Umbilical cord (tissue), 2 donors: ENCODE measurements around the gene LDLRAD3. TPM values are rescaled to one million over a fixed set of nuclear protein-coding genes. Genes with fewer than 3 reads are reported as not detected.
"Not testable (repeated sequence)": the region's sequence is repeated elsewhere in the genome, so short reads cannot be mapped to it uniquely, and the experiment has no call there.

Source experiments
- DNase-seq: peaks from one replicate; pipeline ENCODE4 v3.0.0-alpha.2; 2015; ENCODE audit warnings: low spot score
- total RNA-seq: library from RNA; depleted of rRNA; stranded (reverse); fragments of >200 nt; gene quantifications from one replicate; pipeline ENCODE4 v1.2.3, GENCODE V29; 2014; ENCODE audit warnings: low replicate concordance; ENCODE audit not compliant: insufficient read depth

Gene LDLRAD3, protein sequence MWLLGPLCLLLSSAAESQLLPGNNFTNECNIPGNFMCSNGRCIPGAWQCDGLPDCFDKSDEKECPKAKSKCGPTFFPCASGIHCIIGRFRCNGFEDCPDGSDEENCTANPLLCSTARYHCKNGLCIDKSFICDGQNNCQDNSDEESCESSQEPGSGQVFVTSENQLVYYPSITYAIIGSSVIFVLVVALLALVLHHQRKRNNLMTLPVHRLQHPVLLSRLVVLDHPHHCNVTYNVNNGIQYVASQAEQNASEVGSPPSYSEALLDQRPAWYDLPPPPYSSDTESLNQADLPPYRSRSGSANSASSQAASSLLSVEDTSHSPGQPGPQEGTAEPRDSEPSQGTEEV
- total RNA-seq = 28.9 TPM

DNA sequence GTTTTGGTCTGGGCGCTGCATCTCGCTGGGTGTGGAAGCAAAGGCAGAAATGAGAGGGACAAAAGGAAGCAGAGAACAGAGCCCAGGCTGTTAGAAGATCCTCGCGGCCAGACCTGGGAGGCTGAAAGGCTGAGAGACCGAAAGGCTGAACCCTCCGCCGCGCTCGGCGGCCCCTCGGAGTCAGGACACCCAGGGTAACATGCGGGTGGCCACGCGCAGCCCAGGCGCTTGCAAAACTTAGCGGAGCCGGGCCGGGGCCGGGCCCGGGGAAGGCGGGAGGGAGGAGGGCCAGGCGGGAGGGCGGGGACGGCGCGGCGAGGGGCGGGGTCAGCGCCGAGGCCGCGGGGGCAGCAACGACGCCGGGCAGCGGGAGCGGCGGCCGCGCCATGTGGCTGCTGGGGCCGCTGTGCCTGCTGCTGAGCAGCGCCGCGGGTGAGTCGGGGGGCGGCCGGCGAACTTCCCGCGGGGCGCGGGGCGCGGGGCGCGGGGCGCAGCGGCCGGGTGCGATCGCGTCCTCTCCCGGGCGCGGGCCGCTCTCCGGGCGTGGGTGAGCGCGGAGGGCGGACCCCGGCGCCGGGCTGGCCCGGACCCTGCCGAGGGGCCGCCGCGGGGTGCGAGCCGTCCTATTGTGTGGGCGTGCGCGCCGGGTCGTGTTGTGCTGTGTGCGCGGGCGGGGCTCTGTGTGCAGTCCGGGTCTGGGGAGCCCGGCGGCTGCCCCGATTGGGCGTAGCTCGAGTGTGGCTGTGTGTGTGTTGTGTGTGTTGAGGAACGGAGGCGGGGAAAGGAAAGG lies at the start of gene LDLRAD3:
LDLRAD3 (plus strand) TSS at position 350 of the 790 bp plus-strand sequence; CDS start at position 387, 37 bp downstream.
- peak; percentile 92 for DNase-seq

DNA sequence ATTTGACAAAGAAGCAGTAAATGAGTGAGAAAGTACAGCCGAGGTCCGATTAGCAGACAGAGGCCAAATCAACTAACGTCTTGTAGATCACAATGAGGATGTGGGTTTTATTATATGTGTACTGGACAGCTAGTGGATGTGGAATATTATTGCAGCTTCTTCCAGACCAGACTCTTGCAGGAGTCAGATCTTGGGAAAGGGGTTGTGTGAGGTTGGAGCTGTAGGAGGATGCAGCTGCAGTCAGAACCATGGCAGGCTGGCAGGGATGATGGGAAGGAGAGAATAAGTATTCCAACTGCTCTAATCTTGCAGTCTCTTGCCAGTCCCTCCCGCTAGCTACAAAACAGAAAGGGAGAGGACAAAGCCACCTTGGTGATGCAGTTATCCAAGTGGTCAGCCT lies 46.8 kb upstream of the LDLRAD3 start:
- DNase-seq = no peak

DNA sequence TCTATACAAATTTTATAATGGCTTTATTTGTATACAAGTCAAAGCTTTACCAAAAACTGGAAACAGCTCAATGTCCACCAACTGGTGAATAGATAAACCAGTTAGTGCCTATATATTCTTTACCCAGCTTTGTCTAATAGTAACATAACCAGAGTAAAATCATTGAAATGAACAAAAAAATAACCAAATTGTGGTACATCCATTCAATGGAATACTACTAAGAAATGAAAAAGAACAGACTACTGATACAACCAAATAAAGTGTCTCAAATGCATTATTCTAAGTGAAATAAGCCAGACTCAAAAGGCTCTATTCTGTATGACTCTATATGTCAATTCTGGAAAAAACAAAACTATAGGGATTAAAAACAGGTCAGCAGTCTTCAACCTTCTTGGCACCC lies 40.9 kb upstream of the LDLRAD3 start:
- DNase-seq = no peak

DNA sequence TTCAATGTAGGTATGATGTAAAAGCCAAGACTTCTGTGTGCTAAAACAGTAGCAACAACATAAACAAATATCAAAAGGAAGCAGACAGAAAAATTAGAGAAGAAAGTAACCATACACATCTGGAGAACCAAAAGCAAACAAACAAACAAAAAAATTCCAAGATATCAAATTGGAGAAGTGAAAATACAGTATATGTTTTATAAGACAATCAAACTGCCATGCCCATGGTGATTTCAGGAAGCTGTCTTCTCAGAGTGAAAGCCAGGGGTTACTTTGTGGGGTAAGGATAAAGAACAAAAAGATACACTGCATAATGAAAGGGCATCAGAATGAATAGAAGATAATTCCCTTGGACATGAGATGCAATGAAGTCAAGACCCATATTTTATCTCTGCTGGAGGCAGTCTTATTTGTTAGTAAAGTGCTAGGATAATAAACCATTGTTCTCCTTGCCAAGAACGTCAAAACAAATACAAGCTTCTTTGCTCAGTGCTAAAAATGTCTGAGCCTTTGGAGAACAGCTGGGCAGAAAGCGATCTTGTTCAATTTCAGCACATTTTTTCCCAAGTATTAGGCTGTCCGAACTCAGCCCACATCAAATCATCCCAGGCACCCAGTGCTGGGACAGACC lies 38.1 kb upstream of the LDLRAD3 start:
- no peak for DNase-seq

DNA sequence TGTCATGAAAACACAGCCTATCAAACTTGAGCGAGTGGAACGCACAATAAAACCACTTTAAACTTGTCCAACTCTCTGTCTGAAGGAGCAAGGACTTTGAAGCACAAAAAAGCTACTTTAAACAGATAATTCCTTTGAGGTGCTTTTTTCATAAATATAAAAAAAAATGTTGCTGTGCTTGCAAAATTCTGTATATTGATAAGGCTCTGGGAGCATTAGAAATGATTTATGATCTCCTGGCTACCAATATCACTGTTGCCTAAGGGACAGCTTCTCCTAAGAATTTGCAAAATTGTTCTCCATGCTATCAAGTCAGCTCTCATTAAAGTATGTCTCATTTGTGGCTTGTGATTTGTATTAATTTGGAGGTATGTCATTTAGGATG lies 37.6 kb upstream of the LDLRAD3 start:
- no peak for DNase-seq

DNA sequence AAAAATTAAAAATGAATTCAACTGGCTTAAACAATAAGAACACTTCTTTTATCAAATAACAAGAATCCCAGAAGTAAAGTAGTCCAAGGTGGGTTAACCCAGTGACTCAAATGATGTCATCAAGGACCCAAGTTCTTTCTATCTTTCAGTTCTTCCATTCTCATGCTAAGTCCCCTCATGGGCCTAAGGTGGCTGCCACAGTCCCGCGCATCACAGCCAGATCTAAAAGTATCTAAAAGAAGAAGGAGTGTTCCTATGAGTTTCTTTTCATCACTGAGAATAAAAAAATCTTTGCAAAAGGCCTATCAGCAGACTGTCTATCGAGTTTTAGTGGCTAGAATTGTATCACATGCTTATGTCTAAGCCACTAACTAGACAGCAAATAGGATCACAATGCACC lies 37.2 kb upstream of the LDLRAD3 start:
- no peak for DNase-seq

DNA sequence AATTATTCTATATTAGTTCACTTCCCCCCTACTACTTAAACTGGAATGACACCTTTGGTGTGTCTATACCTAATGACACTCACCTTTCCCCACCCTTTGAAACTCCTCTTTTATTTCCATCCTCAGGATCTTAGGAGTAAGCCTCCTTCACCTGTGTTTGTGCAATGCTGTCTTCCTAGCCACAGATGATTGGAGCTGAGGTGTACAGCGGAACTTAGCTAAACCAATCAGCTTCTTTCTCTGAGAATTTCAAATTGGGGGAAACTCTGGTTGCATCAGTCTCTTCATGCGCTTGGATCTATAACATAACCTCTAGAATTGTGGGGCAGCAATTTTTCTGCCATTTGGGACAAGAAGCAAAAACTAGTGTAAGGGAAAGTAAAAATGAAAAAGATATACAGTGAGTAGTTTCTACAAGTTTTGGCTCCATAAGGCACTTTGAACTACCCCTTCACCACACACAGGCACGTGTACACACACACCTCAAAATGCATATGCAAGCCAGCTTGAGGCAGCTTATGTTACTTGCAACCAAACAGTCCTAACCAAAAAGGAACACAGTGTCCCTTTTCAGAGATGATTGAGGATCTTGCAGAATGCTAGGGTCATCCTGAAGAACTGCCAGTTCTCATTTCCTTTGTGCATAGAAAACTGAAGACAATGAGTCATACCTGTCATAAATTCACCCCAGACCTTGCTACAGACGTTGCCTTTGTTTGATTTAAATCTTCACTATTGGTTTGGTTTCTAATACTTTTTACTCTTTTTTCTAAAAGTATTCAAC lies 36.0 kb upstream of the LDLRAD3 start:
- DNase-seq = no peak

DNA sequence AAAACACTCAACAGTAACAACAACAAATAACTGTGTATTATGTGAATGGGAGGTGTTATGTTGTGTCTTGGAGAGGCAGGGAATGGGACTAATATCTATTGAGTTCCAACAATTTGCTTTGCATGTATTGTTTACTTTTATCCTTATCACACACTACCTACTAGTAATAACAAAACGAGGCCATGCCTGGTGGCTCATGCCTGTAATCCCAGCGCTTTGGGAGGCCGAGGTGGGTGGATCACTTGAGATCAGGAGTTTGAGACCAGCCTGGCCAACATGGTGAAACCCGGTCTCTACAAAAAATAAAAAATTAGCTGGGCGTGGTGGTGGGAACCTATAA lies 35.5 kb upstream of the LDLRAD3 start:
- not testable (repeated sequence) for DNase-seq

DNA sequence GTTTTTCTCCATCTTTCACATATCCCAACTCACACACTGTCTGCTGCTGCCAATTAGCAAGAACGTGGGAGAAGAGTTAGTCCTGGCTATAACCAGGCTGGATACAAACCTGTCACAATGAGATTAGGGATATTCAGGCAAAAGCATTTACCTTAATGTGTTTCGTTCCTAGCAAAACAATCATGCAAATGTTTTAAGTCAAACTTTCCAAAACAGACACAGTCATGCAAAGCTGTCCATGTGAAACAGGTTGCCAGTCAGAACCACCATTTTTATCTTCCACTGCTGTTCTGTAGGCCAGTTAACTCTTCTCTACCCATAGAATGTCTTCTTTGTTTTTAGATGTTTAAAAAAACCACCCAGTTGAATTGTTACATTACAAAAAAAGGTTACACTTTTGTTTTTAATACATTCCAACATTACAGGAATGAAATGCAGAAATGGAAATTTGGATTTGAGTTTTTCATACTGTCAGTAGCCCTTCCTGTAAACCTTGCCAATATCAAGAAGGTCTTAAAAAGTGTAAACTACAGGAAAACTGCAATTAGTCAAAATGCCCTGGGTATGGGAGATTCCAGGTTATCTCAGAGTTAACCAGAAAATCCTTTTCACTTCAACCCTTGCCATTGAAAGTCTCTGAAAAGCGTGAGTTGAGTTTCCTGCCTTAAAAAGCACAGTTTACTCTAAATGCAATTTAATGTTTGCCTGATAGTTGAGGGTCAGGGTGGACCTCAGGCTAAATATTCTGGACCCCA lies 34.2 kb upstream of the LDLRAD3 start:
- DNase-seq = no peak

DNA sequence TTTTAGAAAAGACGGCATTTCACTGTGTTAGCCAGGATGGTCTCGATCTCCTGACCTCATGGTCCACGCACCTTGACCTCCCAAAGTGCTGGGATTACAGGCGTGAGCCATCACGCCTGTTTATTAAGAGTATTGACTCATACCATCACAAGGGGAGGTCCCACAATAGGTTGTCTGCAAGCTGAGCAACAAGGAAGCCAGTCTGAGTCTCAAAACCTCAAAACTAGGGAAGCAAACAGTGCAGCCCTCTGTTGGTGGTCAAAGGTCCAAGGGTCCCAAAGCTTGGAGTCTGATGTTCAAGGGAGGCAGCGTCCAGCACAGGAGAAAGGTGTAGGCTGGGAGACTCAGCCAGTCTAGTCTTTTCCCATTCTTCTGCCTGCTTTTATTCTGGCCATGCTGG lies 32.8 kb upstream of the LDLRAD3 start:
- DNase-seq = no peak

DNA sequence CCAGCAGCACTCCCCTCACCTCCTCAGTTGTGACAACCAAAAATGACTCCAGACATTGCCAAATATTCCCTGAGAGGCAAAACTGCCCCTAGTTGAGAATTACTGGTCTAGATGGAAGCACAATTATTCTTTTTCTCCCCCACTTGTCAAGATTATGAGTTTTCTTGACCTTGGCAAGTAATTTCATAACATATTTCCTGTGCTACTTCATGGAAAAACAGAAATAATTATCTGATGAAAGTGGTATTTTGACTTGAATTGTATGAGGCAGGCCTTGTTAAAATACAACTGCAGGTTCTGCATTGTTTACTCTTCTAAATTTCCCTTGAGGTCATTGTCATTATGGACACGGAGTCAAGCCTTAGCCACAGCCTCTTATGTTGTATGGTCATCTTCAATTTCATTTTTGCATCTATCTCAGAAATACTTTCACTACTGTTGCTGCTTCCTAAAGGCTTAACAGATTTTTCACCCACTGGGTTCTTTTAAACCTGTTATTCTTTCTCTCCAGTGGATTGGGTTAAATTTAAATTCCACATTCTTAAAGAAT lies 32.2 kb upstream of the LDLRAD3 start:
- DNase-seq = no peak

DNA sequence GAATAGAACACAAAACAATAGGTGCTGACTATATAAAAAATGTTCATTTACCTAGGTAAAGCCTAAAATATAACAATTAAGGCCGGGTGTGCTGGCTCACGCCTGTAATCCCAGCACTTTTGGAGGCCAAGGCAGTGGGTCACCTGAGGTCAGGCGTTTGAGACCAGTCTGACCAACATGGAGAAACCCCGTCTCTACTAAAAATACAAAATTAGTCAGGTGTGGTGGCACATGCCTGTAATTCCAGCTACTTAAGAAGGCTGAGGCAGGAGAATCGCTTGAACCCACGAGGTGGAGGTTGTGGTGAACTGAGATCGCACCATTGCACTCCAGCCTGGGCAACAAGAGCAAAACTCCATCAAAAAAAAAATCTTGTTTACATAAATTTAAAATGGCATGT lies 31.4 kb upstream of the LDLRAD3 start:
- DNase-seq = not testable (repeated sequence)

DNA sequence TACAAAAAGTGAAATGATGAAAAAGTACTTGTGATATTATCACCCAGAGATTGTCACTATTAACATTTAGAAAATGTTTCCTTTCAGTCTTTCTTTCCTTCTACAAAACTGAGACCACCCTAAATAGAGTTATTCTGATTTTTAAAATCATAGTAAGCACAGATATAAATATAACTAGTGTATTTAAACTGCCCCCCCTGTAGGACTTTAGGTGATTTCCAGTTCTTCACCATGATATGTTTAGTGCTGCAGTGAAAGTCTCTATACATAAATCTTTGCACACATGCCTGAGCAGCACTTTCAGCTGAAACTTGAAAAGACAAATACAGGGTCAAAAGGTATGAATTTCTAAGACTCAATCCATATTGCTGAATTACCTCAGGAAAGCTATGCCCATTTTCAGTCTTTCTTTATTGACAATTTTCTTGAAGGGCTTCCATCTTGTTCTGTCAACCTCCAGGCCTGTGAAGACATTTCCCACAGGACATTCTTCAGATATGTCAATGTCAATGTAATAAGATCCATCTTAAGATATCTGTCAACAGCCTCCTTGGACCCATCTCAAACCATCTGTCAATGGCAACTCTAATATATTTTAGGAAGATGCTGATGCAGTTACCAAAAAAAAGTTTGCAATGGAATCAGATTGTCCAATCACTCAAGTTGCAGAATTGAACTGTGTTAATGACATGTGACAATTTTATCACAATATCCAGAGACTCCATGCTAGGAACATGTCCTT lies 30.8 kb upstream of the LDLRAD3 start:
- DNase-seq = no peak

DNA sequence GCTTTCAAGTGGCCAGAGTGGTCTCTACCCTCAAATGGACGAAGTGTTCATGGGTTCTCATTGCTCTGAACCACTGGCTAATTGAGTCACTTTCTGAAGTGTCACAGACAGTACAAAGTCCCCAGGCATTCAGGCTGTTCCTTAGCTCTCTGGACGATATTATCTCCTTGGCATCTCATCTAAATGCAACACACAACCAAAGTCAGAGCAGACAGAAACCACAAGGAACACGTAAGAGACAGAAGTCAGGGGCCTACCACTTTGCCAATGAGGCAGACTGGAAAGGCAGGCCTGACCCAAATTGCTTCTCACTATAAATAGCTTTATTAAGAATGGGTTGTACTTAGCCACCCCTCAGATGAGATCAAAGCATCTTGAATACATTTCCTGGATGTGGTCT lies 29.0 kb upstream of the LDLRAD3 start:
- no peak for DNase-seq

DNA sequence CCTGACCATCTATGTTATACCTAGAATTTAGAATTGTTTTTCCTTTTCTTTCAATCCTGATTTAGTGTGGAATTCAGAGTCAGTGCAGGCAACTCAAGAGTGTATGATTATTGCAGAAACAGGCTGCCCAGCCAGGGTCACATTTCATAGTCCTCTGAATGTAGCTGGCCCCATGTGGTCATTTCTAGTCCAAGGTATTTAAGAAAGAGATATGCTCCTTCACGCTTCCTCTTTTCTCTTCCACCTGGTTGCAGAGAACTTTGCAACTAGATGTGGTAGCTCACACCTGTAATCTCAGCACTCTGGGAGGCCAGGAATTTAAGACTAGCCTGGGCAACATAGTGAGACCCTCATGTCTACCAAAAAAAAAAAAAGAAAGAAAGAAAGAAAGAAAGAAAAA lies 27.6 kb upstream of the LDLRAD3 start:
- no peak for DNase-seq

DNA sequence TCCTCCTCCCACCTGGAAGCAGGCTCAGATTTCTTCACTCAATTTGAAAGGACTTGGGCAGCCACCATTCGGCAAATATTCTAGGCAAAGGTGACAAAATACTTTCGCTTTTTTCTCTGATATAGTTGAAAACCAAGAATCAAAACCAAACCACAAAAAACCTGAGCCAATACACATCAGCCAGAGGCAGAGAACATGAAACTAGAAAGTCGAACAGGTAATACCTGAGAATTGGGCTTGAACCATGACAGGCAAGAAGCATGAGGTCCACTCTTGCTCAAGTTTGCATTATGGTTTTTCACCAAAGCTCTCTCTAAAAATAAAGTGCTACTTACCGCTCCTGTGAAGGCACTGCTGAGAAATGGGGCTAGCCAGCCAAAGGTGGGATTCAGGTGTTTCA lies 26.2 kb upstream of the LDLRAD3 start:
- no peak for DNase-seq

DNA sequence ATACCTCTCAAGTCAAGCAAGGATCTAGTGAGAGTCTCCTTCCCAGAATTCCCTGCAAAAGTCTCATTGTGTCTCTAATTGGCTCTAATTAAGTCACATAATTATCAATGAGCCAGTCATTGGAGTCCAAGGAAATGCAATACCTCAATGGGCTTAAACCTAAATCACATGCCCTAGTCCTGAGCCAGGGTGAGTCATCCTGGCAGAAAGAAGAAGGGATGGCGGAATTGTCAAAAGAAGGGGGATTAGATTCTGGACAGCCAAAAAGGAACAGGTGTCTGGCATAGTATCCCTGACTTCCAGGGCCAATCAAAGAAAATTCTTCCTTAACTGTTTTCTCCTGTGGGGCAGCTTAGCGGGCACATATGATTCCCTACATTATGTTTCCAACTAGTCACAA lies 25.1 kb upstream of the LDLRAD3 start:
- no peak for DNase-seq

DNA sequence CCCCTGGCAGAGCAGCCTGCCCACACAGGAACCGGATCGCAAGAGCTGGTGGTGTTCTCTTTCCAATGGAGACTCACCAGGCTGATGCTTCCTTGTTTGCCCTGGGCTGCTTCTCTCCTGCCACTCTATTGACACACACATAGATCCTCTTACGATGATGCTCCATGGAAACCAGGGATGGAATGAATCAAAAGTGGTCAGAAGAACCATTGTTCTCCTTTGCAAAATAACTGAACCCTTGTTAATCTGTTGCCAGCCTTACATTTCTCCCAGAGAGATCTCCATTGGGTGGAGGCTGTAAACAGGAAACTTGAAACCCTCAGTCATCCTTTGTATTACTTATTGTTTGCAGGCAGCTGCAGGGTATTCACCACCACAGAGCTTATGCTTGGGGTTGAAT lies 24.6 kb upstream of the LDLRAD3 start:
- no peak for DNase-seq

DNA sequence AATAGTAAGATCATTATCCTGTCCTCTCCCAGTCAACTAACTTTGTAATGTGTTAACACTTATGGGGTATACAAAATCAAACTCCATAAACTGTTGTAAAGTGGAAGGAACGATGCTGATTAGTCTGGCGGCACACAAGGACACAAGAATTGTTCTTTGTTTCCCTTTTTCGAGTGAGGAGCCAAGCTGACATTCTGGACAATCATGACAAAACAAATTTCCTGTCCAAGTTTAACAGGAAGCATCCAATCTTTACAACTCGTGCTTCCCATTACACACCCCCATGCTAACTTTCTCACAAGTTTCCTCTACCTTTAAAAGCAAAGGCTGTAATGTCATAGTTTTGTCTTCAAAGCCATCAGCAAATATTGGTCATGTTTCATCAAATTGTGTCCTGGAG lies 20.4 kb upstream of the LDLRAD3 start:
- DNase-seq = no peak

DNA sequence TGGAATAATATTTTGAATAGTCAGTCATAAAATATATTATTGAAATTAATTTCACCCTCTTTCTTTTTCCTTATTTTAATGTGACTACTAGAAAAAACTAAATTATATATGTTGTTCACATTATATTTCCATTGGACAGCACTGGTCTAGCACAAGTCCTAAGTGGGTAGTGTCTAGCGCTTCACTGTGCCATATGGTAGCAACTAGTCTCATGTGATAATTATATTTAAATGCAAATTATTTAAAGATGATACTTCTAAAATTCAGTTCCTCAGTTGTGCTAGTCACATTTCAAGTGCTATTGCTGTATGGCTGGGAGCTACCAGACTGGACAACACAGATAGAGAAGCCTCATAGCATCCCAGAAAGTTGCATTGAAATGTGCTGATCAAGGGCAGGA lies 19.1 kb upstream of the LDLRAD3 start:
- no peak for DNase-seq
